BLaER1 treated with 17β-estradiol and CSF1 and Interleukin-3, amounts not matched to agents 10 nM and 100 nM (cell line): Measurements from ENCODE around the gene DIPK2A.

ENCODE experiments used
- H3K27ac ChIP-seq, 11 experiments: shearing (Covaris generic); formaldehyde crosslinking; 2 replicates each; pipeline ENCODE4 v1.8.1; 2022
- H3K27me3 ChIP-seq, 11 experiments: shearing (Covaris generic); formaldehyde crosslinking; 2 replicates each; pipeline ENCODE4 v1.8.1; 2022
- H3K36me3 ChIP-seq, 11 experiments: shearing (Covaris generic); formaldehyde crosslinking; 2 replicates each; pipeline ENCODE4 v1.8.1; 2022
- H3K4me1 ChIP-seq, 10 experiments: shearing (Covaris generic); formaldehyde crosslinking; 2 replicates each; pipeline ENCODE4 v1.8.1; 2022
- H3K4me2 ChIP-seq, 11 experiments: shearing (Covaris generic); formaldehyde crosslinking; 2 replicates each; pipeline ENCODE4 v1.8.1; 2022
- H3K4me3 ChIP-seq, 10 experiments: shearing (Covaris generic); formaldehyde crosslinking; 2 replicates each; pipeline ENCODE4 v1.8.1; 2022
- H3K9ac ChIP-seq, 11 experiments: shearing (Covaris generic); formaldehyde crosslinking; 2 replicates each; pipeline ENCODE4 v1.8.1; 2022
- H3K9me3 ChIP-seq, 11 experiments: shearing (Covaris generic); formaldehyde crosslinking; replicated peaks in 1 of 11; 2 replicates each; pipeline ENCODE4 v1.8.1; 2022
- H4K20me1 ChIP-seq, 11 experiments: shearing (Covaris generic); formaldehyde crosslinking; 2 replicates each; pipeline ENCODE4 v1.8.1; 2022
- Cebpa-rat ChIP-seq, 11 experiments: shearing (Covaris generic); IDR thresholded peaks; 2 replicates each; pipeline ENCODE4 v1.8.1; 2022

DIPK2A gene

DNA sequence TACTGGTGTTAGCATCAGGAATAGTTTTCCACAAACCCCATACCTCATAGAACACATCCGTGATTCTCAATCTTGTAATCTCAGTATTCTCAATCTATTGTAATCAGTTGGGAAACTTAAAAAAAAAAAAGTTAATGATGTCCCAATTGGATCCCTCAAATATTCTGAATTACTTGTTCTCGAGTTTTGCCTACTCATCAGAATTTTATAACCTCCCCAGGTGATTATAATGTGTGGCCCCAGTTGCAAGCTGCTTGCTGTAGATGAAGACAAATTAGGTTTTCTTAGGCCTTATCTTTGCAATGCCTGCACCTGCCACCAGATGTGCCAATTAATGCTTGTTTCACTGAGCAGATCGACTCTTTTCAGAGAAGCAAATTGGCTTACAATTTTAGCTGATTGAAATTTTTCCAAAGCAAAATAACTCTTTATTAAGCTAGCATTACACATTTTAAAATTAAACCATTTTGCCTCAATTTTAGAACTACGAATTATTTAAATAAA lies 19.0 kb upstream of the DIPK2A start:
- Histone ChIP-seq H4K20me1 (no peaks in the 10 kb centered on the region), H3K9me3 (no peaks in the 10 kb centered on the region; a peak in 1 of 22 replicates), H3K36me3 (no peaks in the 10 kb centered on the region), H3K27me3 (no peaks in the 10 kb centered on the region), H3K4me3 (no peak overlapping the region), H3K4me1 (peaks cover 0 to 13% (median 6%) of the 10 kb centered on the region in 10 experiments; a peak in 10 of 20 replicates), H3K27ac (no peak overlapping the region), H3K4me2 (no peak overlapping the region), H3K9ac (no peak overlapping the region)
- no peak for TF ChIP-seq Cebpa-rat (IDR thresholded peaks at IDR 0.05)

- Histone ChIP-seq H4K20me1 (no peaks in the 10 kb centered on the region), H3K27me3 (no peaks in the 10 kb centered on the region), H3K4me2 (no peak overlapping the region), H3K27ac (no peak overlapping the region), H3K4me3 (no peak overlapping the region), H3K4me1 (peaks cover 0 to 13% (median 6%) of the 10 kb centered on the region in 10 experiments; a peak in 10 of 20 replicates), H3K36me3 (no peaks in the 10 kb centered on the region), H3K9ac (no peak overlapping the region), H3K9me3 (peaks cover 8 to 11% (median 9%) of the 10 kb centered on the region in 11 experiments; a peak in 12 of 22 replicates)
- no peak for TF ChIP-seq Cebpa-rat (IDR thresholded peaks at IDR 0.05)
These were observed 16.5 kb upstream of the DIPK2A start for GRCh38 chr3:143955113-143955512.

DNA sequence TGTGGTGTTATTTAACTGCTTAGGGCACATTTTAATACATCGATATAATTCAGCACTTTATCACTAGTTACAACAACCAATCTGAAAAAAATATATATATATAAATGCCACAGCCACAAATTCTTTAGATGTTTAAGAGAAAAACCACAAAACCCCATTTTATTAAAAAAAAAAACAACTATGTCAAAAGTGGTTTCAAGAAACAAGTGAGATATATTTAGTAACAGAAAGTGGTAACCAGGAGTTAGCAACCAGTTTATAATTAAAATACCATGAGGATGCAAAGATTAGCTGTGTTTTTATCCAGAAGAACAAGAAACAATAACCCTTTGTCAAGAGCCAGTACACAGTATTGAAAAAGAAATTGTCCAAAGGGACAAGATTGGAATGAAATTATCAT lies 14.8 kb upstream of the DIPK2A start:
- Histone ChIP-seq H3K27ac (no peak overlapping the region), H3K9me3 (peaks cover 8 to 11% (median 9%) of the 10 kb centered on the region in 11 experiments; a peak in 12 of 22 replicates), H3K27me3 (no peaks in the 10 kb centered on the region), H3K4me3 (no peak overlapping the region), H4K20me1 (no peaks in the 10 kb centered on the region), H3K4me2 (peak overlapping the region in 7 of 11 experiments; percentile 5 to 44 (median 20); a peak in 9 of 22 replicates), H3K36me3 (no peaks in the 10 kb centered on the region), H3K4me1 (peaks cover 0 to 13% (median 6%) of the 10 kb centered on the region in 10 experiments; a peak in 10 of 20 replicates), H3K9ac (no peak overlapping the region)
- no peak for TF ChIP-seq Cebpa-rat (IDR thresholded peaks at IDR 0.05)

- no peaks in the 10 kb centered on the region for H3K27me3 ChIP-seq
- peaks cover 0 to 13% (median 6%) of the 10 kb centered on the region in 10 experiments; a peak in 10 of 20 replicates for H3K4me1 ChIP-seq
- H3K9me3 ChIP-seq, result peaks cover 8 to 11% (median 9%) of the 10 kb centered on the region in 11 experiments; a peak in 12 of 22 replicates
- no peak overlapping the region for H3K9ac ChIP-seq
- TF ChIP-seq Cebpa-rat (IDR thresholded peaks at IDR 0.05), result no peak
- H3K36me3 ChIP-seq, result no peaks in the 10 kb centered on the region
- no peaks in the 10 kb centered on the region for H4K20me1 ChIP-seq
- H3K27ac ChIP-seq, result no peak overlapping the region
- H3K4me3 ChIP-seq, result no peak overlapping the region
- peak overlapping the region in 6 of 11 experiments; percentile 5 to 44 (median 25); a peak in 7 of 22 replicates for H3K4me2 ChIP-seq
These were observed 14.2 kb upstream of the DIPK2A start for GRCh38 chr3:143957453-143957852.

GRCh38 chr3:143958966-143959365 lies 12.7 kb upstream of the DIPK2A start:
- no peaks in the 10 kb centered on the region for H3K27me3 ChIP-seq
- H3K9ac ChIP-seq, result no peak overlapping the region
- H4K20me1 ChIP-seq, result no peaks in the 10 kb centered on the region
- H3K27ac ChIP-seq, result no peak overlapping the region
- no peaks in the 10 kb centered on the region for H3K36me3 ChIP-seq
- no peak overlapping the region for H3K4me3 ChIP-seq
- H3K4me1 ChIP-seq, result peaks cover 0 to 13% (median 6%) of the 10 kb centered on the region in 10 experiments; a peak in 10 of 20 replicates
- TF ChIP-seq Cebpa-rat (IDR thresholded peaks at IDR 0.05), result no peak
- H3K4me2 ChIP-seq, result no peak overlapping the region
- H3K9me3 ChIP-seq, result peaks cover 8 to 20% (median 10%) of the 10 kb centered on the region in 11 experiments; a peak in 16 of 22 replicates

DNA sequence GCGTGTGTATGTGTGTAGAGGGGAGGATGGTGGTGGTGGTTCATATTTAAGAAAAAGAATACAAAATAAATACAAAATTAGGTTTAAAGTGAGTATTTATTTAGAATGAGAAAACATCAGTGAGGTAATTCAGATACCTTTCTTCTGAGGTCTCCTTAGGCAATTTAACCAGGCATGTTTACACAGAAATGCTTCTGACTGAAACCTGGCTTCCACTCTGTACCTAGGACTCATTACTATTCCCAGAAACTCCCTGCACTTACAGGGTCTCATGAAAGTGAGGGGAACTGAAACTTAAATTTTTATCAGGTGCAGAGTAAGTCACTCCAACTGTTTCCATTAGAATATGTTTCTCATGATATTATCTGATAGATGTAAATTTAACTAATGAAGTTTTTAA lies 10.3 kb upstream of the DIPK2A start:
- TF ChIP-seq Cebpa-rat (IDR thresholded peaks at IDR 0.05), result no peak
- no peak overlapping the region for H3K27ac ChIP-seq
- H3K4me1 ChIP-seq, result peaks cover 0 to 13% (median 6%) of the 10 kb centered on the region in 10 experiments; a peak in 10 of 20 replicates
- no peak overlapping the region for H3K9ac ChIP-seq
- H3K4me2 ChIP-seq, result no peak overlapping the region
- no peaks in the 10 kb centered on the region for H3K36me3 ChIP-seq
- H3K27me3 ChIP-seq, result no peaks in the 10 kb centered on the region
- no peak overlapping the region for H3K4me3 ChIP-seq
- H3K9me3 ChIP-seq, result peaks cover 8 to 20% (median 10%) of the 10 kb centered on the region in 11 experiments; a peak in 16 of 22 replicates
- H4K20me1 ChIP-seq, result no peaks in the 10 kb centered on the region

DNA sequence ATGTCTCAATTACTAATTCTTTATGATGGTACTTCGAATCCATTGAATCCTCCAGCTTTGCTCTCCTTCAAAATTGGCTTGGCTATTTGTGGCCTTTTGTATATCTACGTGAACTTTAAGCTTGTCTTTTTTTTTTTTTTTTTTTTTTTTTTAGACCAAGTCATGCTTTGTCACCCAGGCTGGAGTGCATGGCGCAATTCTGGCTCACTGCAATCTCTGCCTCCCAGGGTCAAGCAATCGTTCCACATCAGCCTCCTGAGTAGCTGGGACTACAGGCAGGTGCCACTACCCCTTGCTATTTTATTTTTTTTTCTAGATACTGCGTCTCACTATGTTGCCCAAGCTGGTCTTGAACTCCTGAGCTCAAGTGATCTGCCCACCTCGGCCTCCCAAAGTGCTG lies 7.7 kb upstream of the DIPK2A start:
- H3K36me3 ChIP-seq, result no peaks in the 10 kb centered on the region
- no peak for TF ChIP-seq Cebpa-rat (IDR thresholded peaks at IDR 0.05)
- H3K4me3 ChIP-seq, result no peak overlapping the region
- H3K4me2 ChIP-seq, result no peak overlapping the region
- no peaks in the 10 kb centered on the region for H4K20me1 ChIP-seq
- no peaks in the 10 kb centered on the region for H3K27me3 ChIP-seq
- H3K9me3 ChIP-seq, result peaks cover 7 to 18% (median 7%) of the 10 kb centered on the region in 11 experiments; a peak in 16 of 22 replicates
- H3K27ac ChIP-seq, result no peak overlapping the region
- no peak overlapping the region for H3K9ac ChIP-seq
- peaks cover 0 to under 1% (median 0%) of the 10 kb centered on the region in 10 experiments; a peak in 1 of 20 replicates for H3K4me1 ChIP-seq

DNA sequence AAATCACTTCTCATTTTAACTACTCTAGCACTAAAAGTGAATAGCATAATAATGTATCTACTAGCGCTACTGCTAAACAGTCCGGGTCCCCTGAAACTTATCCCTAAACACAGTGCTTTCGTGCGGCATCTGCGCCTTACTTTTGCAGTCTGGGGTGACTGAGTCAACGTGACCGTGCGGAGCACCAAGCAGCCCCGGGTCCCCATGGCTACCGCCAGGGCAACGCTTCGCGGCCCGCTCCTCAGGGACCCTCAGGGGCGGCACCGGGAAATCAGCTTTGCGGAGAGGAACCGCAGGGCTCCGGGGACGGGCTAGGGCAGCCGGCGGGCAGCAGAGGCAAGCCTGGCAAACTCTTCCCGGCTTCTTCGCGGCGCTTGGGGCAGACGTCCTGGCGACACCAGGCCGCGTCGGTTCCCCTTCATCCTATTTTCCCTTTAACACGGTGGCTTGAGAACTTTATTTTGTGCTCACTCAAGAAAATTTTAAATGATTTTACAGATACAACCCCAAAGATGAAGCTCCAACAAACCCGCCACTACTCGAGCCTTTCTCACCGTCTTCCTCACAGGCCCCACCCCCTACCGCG lies 757 bp upstream of the DIPK2A start:
- Histone ChIP-seq H3K36me3 (no peaks in the 10 kb centered on the region), H4K20me1 (peaks cover 2 to 32% (median 15%) of the 10 kb centered on the region in 11 experiments; a peak in 14 of 22 replicates), H3K27me3 (no peaks in the 10 kb centered on the region), H3K4me2 (peak overlapping the region; percentile 68 to 91 (median 83)), H3K4me3 (peak overlapping the region; percentile 81 to 94 (median 90)), H3K27ac (peak overlapping the region; percentile 79 to 97 (median 90)), H3K9ac (peak overlapping the region; percentile 88 to 96 (median 91)), H3K9me3 (no peaks in the 10 kb centered on the region), H3K4me1 (peaks cover 6 to 37% (median 27%) of the 10 kb centered on the region in 10 experiments; a peak in 19 of 20 replicates)
- TF ChIP-seq Cebpa-rat (IDR thresholded peaks at IDR 0.05), result no peak

- no peak for TF ChIP-seq Cebpa-rat (IDR thresholded peaks at IDR 0.05)
- Histone ChIP-seq H3K4me2 (peak overlapping the region; percentile 74 to 95 (median 91)), H3K27me3 (no peaks in the 10 kb centered on the region), H4K20me1 (peaks cover 2 to 42% (median 23%) of the 10 kb centered on the region in 11 experiments; a peak in 14 of 22 replicates), H3K27ac (peak overlapping the region; percentile 79 to 97 (median 90)), H3K9me3 (no peaks in the 10 kb centered on the region), H3K36me3 (no peaks in the 10 kb centered on the region), H3K4me1 (peaks cover 13 to 50% (median 39%) of the 10 kb centered on the region in 10 experiments), H3K9ac (peak overlapping the region; percentile 88 to 96 (median 91)), H3K4me3 (peak overlapping the region; percentile 81 to 94 (median 90))
These were observed 507 bp downstream of the DIPK2A start for GRCh38 chr3:143972155-143972504.
